T-helper 2 cell treated with Interferon-gamma antibody and Interleukin-4, amounts not matched to agents 100 ng/mL and 5 ng/mL, for 36 hours (primary cell): ENCODE data around the gene HBM. TPM values are rescaled to one million over a fixed set of nuclear protein-coding genes. Genes with fewer than 3 reads are reported as not detected.
"Not testable (repeated sequence)": the region's sequence is repeated elsewhere in the genome, so short reads cannot be mapped to it uniquely, and the experiment has no call there.

Experiments used
- intact Hi-C: fragments of 100-400 bp; cut with micrococcal nuclease; formaldehyde crosslinking; loops from one replicate; pipeline ENCODE4 v1.15.1; 2023
- total RNA-seq: library from RNA; stranded (reverse); gene quantifications from 2 replicates; pipeline ENCODE4 v1.2.3, GENCODE V29; 2022

HBM gene
- total RNA-seq, 1 donor from 2014 or later, result not detected

DNA sequence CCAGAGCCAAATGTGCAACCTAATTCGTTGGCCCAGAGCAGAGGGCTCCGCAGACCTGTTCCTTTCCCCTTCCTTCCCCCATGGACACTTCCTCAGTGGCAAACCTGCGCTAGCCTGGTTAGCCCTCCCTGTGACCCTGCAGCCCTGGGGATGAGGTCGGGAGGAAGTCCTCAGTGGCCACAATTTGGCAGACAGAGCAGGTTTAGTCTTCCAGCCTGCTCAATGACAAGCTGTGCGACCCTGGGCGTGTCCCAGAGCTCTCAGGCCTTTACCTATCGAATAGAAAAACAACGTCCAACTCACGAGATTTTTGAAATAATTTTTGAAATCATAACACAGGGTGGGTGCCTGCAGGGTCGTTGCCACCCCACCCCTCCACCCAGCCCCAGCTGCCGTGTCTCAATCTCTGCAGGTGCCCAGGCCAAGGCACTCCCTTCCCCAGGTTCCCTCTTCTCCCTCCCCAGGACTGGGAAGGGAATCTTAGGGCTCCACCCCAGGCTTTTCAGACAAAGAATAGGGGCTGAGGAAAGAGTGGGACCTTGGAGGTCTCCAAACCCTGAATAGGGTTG is 1.4 kb downstream of the HBM start:
- intact Hi-C loops, result no loop called here

DNA sequence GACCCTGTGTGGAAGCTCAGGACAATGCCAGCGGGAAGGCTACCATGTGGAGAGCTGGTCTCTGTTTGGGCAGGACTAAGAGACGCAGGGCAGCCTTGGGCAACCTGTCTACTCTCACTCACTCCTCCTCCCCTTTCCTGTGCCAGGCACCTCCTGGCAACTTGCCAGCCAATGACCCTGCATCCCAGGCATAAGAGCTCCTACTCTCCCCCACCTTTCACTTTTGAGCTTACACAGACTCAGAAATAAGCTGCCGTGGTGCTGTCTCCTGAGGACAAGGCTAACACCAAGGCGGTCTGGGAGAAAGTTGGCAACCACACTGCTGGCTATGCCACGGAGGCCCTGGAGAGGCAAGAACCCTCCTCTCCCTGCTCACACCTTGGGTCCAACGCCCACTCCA is 2.6 kb downstream of the HBM start:
- intact Hi-C loops, result no loop called here

GRCh38 chr16:169014-169413 is 3.2 kb downstream of the HBM start:
- intact Hi-C loops, result no loop called here

DNA sequence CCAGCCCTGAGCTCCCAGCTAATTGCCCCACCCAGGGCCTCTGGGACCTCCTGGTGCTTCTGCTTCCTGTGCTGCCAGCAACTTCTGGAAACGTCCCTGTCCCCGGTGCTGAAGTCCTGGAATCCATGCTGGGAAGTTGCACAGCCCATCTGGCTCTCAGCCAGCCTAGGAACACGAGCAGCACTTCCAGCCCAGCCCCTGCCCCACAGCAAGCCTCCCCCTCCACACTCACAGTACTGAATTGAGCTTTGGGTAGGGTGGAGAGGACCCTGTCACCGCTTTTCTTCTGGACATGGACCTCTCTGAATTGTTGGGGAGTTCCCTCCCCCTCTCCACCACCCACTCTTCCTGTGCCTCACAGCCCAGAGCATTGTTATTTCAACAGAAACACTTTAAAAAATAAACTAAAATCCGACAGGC is 4.3 kb downstream of the HBM start:
- intact Hi-C loops, result not testable (repeated sequence)

DNA sequence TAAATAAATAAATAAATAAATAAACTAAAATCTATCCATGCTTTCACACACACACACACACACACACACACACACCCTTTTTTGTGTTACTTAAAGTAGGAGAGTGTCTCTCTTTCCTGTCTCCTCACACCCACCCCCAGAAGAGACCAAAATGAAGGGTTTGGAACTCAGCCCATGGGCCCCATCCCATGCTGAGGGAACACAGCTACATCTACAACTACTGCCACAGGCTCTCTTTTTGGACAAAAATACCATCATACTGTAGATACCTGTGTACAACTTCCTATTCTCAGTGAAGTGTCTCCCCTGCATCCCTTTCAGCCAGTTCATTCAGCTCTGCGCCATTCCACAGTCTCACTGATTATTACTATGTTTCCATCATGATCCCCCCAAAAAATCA is 5.0 kb downstream of the HBM start:
- intact Hi-C loops, result no loop called here

- intact Hi-C loops, result not testable (repeated sequence)
Observed at GRCh38 chr16:172374-172941, 6.7 kb downstream of the HBM start, which contains the start of gene HBA2. Gene HBA2, plus strand, starts transcription at chr16:172876. Its CDS starts 37 bp downstream, at chr16:172913.

DNA sequence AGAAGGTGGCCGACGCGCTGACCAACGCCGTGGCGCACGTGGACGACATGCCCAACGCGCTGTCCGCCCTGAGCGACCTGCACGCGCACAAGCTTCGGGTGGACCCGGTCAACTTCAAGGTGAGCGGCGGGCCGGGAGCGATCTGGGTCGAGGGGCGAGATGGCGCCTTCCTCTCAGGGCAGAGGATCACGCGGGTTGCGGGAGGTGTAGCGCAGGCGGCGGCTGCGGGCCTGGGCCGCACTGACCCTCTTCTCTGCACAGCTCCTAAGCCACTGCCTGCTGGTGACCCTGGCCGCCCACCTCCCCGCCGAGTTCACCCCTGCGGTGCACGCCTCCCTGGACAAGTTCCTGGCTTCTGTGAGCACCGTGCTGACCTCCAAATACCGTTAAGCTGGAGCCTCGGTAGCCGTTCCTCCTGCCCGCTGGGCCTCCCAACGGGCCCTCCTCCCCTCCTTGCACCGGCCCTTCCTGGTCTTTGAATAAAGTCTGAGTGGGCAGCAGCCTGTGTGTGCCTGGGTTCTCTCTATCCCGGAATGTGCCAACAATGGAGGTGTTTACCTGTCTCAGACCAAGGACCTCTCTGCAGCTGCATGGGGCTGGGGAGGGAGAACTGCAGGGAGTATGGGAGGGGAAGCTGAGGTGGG is 7.6 kb downstream of the HBM start:
- intact Hi-C loops, result not testable (repeated sequence)

- intact Hi-C loops, result not testable (repeated sequence)
Observed at GRCh38 chr16:173928-174769, 8.4 kb downstream of the HBM start.

GRCh38 chr16:175011-175949 is 9.5 kb downstream of the HBM start:
- intact Hi-C loops, result no loop called here

- intact Hi-C loops, result not testable (repeated sequence)
Observed at GRCh38 chr16:176006-176405, 10.2 kb downstream of the HBM start.

GRCh38 chr16:176477-177382 is 11.0 kb downstream of the HBM start, which contains the start of gene HBA1:
Gene HBA1, plus strand, starts transcription at chr16:176680. Its CDS starts 37 bp downstream, at chr16:176717.
- intact Hi-C loops, result not testable (repeated sequence)

DNA sequence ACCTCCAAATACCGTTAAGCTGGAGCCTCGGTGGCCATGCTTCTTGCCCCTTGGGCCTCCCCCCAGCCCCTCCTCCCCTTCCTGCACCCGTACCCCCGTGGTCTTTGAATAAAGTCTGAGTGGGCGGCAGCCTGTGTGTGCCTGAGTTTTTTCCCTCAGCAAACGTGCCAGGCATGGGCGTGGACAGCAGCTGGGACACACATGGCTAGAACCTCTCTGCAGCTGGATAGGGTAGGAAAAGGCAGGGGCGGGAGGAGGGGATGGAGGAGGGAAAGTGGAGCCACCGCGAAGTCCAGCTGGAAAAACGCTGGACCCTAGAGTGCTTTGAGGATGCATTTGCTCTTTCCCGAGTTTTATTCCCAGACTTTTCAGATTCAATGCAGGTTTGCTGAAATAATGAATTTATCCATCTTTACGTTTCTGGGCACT is 11.6 kb downstream of the HBM start:
- intact Hi-C loops, result no loop called here

DNA sequence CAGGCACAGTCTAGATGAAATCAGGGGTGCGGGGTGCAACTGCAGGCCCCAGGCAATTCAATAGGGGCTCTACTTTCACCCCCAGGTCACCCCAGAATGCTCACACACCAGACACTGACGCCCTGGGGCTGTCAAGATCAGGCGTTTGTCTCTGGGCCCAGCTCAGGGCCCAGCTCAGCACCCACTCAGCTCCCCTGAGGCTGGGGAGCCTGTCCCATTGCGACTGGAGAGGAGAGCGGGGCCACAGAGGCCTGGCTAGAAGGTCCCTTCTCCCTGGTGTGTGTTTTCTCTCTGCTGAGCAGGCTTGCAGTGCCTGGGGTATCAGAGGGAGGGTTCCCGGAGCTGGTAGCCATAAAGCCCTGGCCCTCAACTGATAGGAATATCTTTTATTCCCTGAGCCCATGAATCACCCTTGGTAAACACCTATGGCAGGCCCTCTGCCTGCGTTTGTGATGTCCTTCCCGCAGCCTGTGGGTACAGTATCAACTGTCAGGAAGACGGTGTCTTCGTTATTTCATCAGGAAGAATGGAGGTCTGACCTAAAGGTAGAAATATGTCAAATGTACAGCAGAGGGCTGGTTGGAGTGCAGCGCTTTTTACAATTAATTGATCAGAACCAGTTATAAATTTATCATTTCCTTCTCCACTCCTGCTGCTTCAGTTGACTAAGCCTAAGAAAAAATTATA is 12.3 kb downstream of the HBM start:
- intact Hi-C loops, result no loop called here

GRCh38 chr16:178668-179015 is 12.9 kb downstream of the HBM start:
- intact Hi-C loops, result no loop called here

- intact Hi-C loops, result loop anchor here (2.0 kb wide), 2 partner anchors 63 to 73 kb away; no protein-coding TSS in a partner anchor
Observed at GRCh38 chr16:179211-180092, 13.7 kb downstream of the HBM start.

DNA sequence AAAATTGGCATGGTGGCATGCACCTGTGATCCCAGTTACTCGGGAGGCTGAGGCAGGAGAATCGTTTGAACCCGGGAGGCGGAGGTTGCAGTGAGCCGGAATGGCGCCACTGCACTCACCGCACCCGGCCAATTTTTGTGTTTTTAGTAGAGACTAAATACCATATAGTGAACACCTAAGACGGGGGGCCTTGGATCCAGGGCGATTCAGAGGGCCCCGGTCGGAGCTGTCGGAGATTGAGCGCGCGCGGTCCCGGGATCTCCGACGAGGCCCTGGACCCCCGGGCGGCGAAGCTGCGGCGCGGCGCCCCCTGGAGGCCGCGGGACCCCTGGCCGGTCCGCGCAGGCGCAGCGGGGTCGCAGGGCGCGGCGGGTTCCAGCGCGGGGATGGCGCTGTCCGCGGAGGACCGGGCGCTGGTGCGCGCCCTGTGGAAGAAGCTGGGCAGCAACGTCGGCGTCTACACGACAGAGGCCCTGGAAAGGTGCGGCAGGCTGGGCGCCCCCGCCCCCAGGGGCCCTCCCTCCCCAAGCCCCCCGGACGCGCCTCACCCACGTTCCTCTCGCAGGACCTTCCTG is 14.4 kb downstream of the HBM start, which contains the start of gene HBQ1:
TSS of gene HBQ1 (plus strand) at position 359 of the 575 bp plus-strand sequence. CDS start at position 387, 28 bp downstream.
- intact Hi-C loops, result loop anchor here (2.0 kb wide), 2 partner anchors 63 to 73 kb away; no protein-coding TSS in a partner anchor
